ENCODE data around the gene OR2T4. TPM values are rescaled to one million over a fixed set of nuclear protein-coding genes. Genes with fewer than 3 reads are reported as not detected.

Gene OR2T4, protein sequence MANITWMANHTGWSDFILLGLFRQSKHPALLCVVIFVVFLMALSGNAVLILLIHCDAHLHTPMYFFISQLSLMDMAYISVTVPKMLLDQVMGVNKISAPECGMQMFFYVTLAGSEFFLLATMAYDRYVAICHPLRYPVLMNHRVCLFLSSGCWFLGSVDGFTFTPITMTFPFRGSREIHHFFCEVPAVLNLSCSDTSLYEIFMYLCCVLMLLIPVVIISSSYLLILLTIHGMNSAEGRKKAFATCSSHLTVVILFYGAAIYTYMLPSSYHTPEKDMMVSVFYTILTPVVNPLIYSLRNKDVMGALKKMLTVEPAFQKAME
- not detected for total RNA-seq

DNA sequence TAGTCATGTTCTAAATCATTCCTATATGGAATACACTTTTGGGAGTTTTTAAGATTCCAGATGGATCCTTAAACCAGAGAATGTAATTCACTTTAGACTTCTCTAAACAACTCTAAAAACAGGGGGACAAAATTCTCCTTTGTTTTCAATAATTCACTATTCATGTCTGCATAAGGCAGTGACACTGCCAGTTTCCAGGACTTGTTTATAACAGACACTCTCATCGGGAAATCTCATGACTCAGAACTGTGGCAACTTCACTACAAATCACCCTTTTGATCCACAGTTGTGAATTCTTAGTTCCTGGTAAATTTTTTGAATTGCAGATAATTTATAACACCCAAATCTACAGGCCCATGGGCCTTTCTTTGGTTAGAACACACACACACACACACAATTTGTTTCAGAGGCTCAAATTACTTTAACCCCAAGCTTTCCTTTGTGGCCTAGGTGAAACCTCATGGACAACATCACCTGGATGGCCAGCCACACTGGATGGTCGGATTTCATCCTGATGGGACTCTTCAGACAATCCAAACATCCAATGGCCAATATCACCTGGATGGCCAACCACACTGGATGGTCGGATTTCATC lies at the start of gene OR2T4:
Gene OR2T4, plus strand, starts transcription at position 545 of the 595 bp plus-strand sequence. Its CDS starts 0 bp downstream, at position 545.
- Mint-ChIP-seq H3K4me1 (ENCODE audit: low read depth) (no peaks in the 10 kb centered on the region), H3K36me3 (ENCODE audit: low read depth) (no peaks in the 10 kb centered on the region), H3K27me3 (ENCODE audit: low read depth) (peaks cover 2% of the 10 kb centered on the region), H3K9me3 (no peaks in the 10 kb centered on the region), H3K4me3 (no peak within 1 kb of the TSS), H3K27ac (no peak within 1 kb of the TSS)
- no peak for DNase-seq
- intact Hi-C loops (cut with micrococcal nuclease), result no loop called here
- CTCF ChIA-PET, result no interaction called here

- Mint-ChIP-seq H3K9me3 (peaks cover 14% of the 10 kb centered on the region), H3K4me1 (ENCODE audit: low read depth) (no peaks in the 10 kb centered on the region), H3K27me3 (ENCODE audit: low read depth) (peaks cover 24% of the 10 kb centered on the region), H3K4me3 (no peak overlapping the region), H3K27ac (no peak overlapping the region), H3K36me3 (ENCODE audit: low read depth) (peaks cover 6% of the 10 kb centered on the region)
- CTCF ChIA-PET, result no interaction called here
- intact Hi-C loops (cut with micrococcal nuclease), result no loop called here
- DNase-seq, result no peak
Observed at GRCh38 chr1:248316796-248317195, 44.7 kb upstream of the OR2T4 start.

GRCh38 chr1:248324468-248324867 lies 37.0 kb upstream of the OR2T4 start, which contains the start of gene OR2M7:
OR2M7 (minus strand) TSS chr1:248324568; CDS start chr1:248324568, 0 bp downstream.
- CTCF ChIA-PET, result no interaction called here
- no peak within 1 kb of the TSS for H3K4me3 Mint-ChIP-seq
- H3K9me3 Mint-ChIP-seq, result no peaks in the 10 kb centered on the region

DNA sequence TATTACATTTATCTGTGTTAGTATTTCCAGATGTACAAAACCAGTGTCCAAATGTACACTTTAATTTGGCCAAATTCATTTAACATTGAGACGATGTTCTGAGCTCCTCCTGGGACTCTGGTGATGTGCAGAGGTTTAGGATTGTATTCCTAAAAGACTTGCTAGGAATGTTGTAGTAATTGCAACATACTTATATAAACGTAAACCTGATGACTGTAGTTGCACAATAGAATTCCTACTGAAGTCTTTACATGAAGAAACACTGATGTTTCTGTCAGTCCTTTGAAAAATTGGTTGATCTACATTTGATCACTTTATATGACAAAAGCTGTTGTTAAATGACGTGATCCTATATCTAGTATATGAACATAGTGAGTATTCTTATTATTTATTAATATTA lies 18.0 kb upstream of the OR2T4 start:
- H3K4me1 Mint-ChIP-seq (ENCODE audit: low read depth), result no peaks in the 10 kb centered on the region
- H3K9me3 Mint-ChIP-seq, result no peaks in the 10 kb centered on the region
- no peaks in the 10 kb centered on the region for H3K36me3 Mint-ChIP-seq (ENCODE audit: low read depth)
- intact Hi-C loops (cut with micrococcal nuclease), result no loop called here
- H3K4me3 Mint-ChIP-seq, result no peak overlapping the region
- no peak for DNase-seq
- peaks cover under 1% of the 10 kb centered on the region for H3K27me3 Mint-ChIP-seq (ENCODE audit: low read depth)
- H3K27ac Mint-ChIP-seq, result no peak overlapping the region
- CTCF ChIA-PET, result no interaction called here

More at GRCh38 chr1:248324468-248324867, 37.0 kb upstream of the OR2T4 start, which contains the start of gene OR2M7:
- Mint-ChIP-seq H3K27me3 (ENCODE audit: low read depth) (peaks cover 10% of the 10 kb centered on the region), H3K36me3 (ENCODE audit: low read depth) (no peaks in the 10 kb centered on the region), H3K27ac (no peak within 1 kb of the TSS), H3K4me1 (ENCODE audit: low read depth) (no peaks in the 10 kb centered on the region)
- intact Hi-C loops (cut with micrococcal nuclease), result no loop called here
- DNase-seq, result no peak

DNA sequence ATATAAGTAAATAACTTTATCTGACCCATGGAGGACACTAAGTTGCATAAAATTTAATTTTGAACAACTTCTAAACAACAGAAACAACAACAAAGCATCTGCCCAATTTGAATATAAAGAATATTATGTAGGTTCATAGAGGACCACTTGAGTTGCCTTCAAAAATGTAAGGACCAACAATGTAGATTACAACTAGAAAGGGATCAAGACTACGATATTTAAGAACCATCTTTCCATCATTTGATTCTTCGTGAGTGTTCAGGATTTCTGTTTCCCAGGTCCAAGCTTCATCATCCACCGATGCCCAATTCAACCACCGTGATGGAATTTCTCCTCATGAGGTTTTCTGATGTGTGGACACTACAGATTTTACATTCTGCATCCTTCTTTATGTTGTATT lies 13.0 kb upstream of the OR2T4 start, which contains the start of gene OR14C36:
Gene OR14C36, plus strand, starts transcription at position 301 of the 400 bp plus-strand sequence. Its CDS starts 0 bp downstream, at position 301.
- CTCF ChIA-PET, result no interaction called here

DNA sequence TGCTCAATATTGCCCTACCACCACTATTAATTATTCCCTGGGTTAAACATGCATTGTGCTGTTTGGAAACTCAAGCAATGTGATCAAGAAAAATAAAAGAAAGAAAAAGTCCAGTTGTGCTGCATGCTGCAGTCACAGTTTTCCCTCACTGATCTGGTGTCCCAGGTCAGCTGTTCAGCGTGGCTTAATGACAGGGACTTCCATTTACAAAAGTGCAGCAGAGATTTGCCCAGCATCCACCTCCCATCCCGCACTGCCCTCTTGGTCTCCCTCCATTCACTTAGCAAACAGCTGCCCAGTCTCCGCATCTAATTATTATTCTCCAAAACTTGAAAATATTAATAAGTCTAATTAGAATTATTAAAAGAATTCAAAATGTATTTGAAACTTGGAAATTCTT lies 2.0 kb upstream of the OR2T4 start:
- Mint-ChIP-seq H3K27ac (no peak overlapping the region), H3K36me3 (ENCODE audit: low read depth) (no peaks in the 10 kb centered on the region), H3K27me3 (ENCODE audit: low read depth) (peaks cover 2% of the 10 kb centered on the region), H3K9me3 (no peaks in the 10 kb centered on the region), H3K4me1 (ENCODE audit: low read depth) (no peaks in the 10 kb centered on the region), H3K4me3 (no peak overlapping the region)
- no peak for DNase-seq
- CTCF ChIA-PET, result no interaction called here
- intact Hi-C loops (cut with micrococcal nuclease), result no loop called here

More for the DNA sequence above, 13.0 kb upstream of the OR2T4 start, which contains the start of gene OR14C36:
- Mint-ChIP-seq H3K9me3 (no peaks in the 10 kb centered on the region), H3K27me3 (ENCODE audit: low read depth) (peaks cover 11% of the 10 kb centered on the region), H3K4me3 (no peak within 1 kb of the TSS), H3K4me1 (ENCODE audit: low read depth) (no peaks in the 10 kb centered on the region), H3K27ac (no peak within 1 kb of the TSS), H3K36me3 (ENCODE audit: low read depth) (no peaks in the 10 kb centered on the region)
- intact Hi-C loops (cut with micrococcal nuclease), result no loop called here
- DNase-seq, result no peak

DNA sequence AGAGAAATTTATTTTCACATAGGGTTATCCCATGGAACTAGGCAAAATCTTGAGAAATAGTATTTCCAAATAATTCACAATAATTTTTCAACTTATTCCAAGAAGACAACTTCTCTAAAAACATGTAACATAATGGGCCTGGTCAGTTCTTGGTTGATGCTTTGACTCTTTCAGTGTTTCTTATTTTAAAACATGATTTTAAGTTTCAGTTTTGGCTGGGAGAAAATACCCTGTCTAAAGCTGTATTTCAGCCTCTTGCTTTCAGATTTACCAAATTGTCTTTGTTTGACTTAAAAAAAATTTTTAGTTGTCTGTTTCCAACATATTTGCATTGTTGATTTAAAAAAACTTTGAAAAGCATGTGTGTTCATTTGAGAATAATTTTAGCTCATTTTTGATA lies 5.1 kb downstream of the OR2T4 start:
- H3K9me3 Mint-ChIP-seq, result no peaks in the 10 kb centered on the region
- peaks cover 2% of the 10 kb centered on the region for H3K27me3 Mint-ChIP-seq (ENCODE audit: low read depth)
- CTCF ChIA-PET, result no interaction called here
- no peak for DNase-seq
- H3K4me3 Mint-ChIP-seq, result no peak overlapping the region
- H3K36me3 Mint-ChIP-seq (ENCODE audit: low read depth), result no peaks in the 10 kb centered on the region
- intact Hi-C loops (cut with micrococcal nuclease), result no loop called here
- H3K27ac Mint-ChIP-seq, result no peak overlapping the region
- no peaks in the 10 kb centered on the region for H3K4me1 Mint-ChIP-seq (ENCODE audit: low read depth)

GRCh38 chr1:248372394-248372793 lies 10.9 kb downstream of the OR2T4 start:
- intact Hi-C loops (cut with micrococcal nuclease), result no loop called here
- no peak overlapping the region for H3K4me3 Mint-ChIP-seq

DNA sequence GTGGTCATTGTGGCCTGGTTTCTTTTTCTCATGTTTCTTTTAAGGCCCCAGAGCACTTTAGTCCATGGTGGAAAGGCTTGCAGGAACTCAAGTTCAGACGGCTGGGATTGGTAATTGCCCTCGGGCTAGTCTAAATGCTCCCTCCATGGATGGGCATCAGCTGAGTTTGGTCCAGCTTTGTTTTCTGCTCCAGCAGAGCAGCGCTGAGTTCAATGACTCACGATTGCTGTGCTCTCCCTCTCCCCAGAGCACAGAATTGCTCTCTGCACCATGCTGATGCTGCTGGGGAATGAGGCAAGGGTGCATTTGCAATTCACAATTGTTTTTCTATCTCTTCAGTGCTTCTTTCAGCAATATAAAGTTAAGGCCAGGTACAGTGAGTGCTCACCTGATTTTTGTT lies 12.3 kb downstream of the OR2T4 start:
- intact Hi-C loops (cut with micrococcal nuclease), result no loop called here
- DNase-seq, result no peak
- no peaks in the 10 kb centered on the region for H3K9me3 Mint-ChIP-seq
- CTCF ChIA-PET, result no interaction called here
- no peak overlapping the region for H3K27ac Mint-ChIP-seq
- no peak overlapping the region for H3K4me3 Mint-ChIP-seq
- H3K27me3 Mint-ChIP-seq (ENCODE audit: low read depth), result no peaks in the 10 kb centered on the region
- no peaks in the 10 kb centered on the region for H3K36me3 Mint-ChIP-seq (ENCODE audit: low read depth)
- H3K4me1 Mint-ChIP-seq (ENCODE audit: low read depth), result peaks cover 8% of the 10 kb centered on the region

More at GRCh38 chr1:248372394-248372793, 10.9 kb downstream of the OR2T4 start:
- H3K36me3 Mint-ChIP-seq (ENCODE audit: low read depth), result no peaks in the 10 kb centered on the region
- H3K27ac Mint-ChIP-seq, result no peak overlapping the region
- no peaks in the 10 kb centered on the region for H3K9me3 Mint-ChIP-seq
- H3K4me1 Mint-ChIP-seq (ENCODE audit: low read depth), result peaks cover 8% of the 10 kb centered on the region
- CTCF ChIA-PET, result no interaction called here
- DNase-seq, result peak; percentile 21
- no peaks in the 10 kb centered on the region for H3K27me3 Mint-ChIP-seq (ENCODE audit: low read depth)

DNA sequence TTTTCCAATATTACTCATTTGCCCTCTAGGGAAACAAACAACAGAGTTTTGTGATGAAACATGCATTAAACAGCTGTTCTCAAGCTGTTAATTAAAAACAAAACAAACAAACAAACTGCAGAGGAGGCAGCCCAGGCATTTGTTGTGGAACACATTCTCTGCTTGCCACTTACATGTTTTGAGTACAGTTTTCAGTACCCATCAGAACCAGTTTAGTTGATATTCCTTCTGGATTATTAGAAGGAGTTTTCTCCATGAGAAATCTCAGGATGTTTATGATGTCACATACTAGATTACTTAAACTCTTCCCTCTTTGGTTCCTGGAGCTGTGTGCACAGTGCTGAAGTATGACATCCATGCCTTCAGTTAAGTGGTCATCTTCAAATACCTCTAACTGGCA lies 14.0 kb downstream of the OR2T4 start, which contains the start of gene OR2T6:
Gene OR2T6, plus strand, starts transcription at position 301 of the 400 bp plus-strand sequence. CDS start 11,863 bp downstream, outside the sequence.
- intact Hi-C loops (cut with micrococcal nuclease), result no loop called here

DNA sequence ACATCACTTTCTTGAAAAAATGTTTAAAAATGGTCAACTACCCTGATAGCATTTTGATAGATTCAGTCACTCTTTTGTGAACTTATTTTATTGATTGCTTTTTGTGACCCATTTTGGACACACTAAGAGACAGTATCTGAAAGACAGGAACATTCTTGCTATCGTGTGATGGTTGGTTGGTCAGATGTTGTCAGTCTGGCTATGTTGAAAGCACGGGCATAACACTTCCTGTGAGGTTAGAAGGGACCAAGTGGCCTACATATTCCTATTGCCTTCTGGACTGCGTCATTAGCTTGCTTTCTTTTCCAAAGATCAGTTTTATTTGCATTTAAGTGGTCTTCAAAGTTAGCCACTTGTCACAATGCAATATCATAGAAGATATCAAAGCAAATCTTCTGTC lies 15.5 kb downstream of the OR2T4 start:
- H3K27me3 Mint-ChIP-seq (ENCODE audit: low read depth), result no peaks in the 10 kb centered on the region
- intact Hi-C loops (cut with micrococcal nuclease), result no loop called here
- H3K9me3 Mint-ChIP-seq, result no peaks in the 10 kb centered on the region
- H3K27ac Mint-ChIP-seq, result no peak overlapping the region
- H3K4me1 Mint-ChIP-seq (ENCODE audit: low read depth), result peaks cover 8% of the 10 kb centered on the region
- no peak for DNase-seq
- no peak overlapping the region for H3K4me3 Mint-ChIP-seq
- CTCF ChIA-PET, result interaction anchor here (0.5 kb wide), 1 partner anchor 225 kb away, joined by 3 read pairs; no protein-coding TSS in a partner anchor
- H3K36me3 Mint-ChIP-seq (ENCODE audit: low read depth), result no peaks in the 10 kb centered on the region

More for the DNA sequence above, 14.0 kb downstream of the OR2T4 start, which contains the start of gene OR2T6:
- H3K4me1 Mint-ChIP-seq (ENCODE audit: low read depth), result peaks cover 8% of the 10 kb centered on the region
- DNase-seq, result no peak
- no peak within 1 kb of the TSS for H3K4me3 Mint-ChIP-seq
- H3K27me3 Mint-ChIP-seq (ENCODE audit: low read depth), result no peaks in the 10 kb centered on the region
- CTCF ChIA-PET, result no interaction called here
- H3K9me3 Mint-ChIP-seq, result no peaks in the 10 kb centered on the region
- H3K27ac Mint-ChIP-seq, result no peak within 1 kb of the TSS
- H3K36me3 Mint-ChIP-seq (ENCODE audit: low read depth), result no peaks in the 10 kb centered on the region

- Mint-ChIP-seq H3K36me3 (ENCODE audit: low read depth) (no peaks in the 10 kb centered on the region), H3K27me3 (ENCODE audit: low read depth) (no peaks in the 10 kb centered on the region), H3K9me3 (no peaks in the 10 kb centered on the region), H3K27ac (no peak overlapping the region), H3K4me3 (no peak overlapping the region), H3K4me1 (ENCODE audit: low read depth) (no peaks in the 10 kb centered on the region)
- intact Hi-C loops (cut with micrococcal nuclease), result no loop called here
- no peak for DNase-seq
- CTCF ChIA-PET, result no interaction called here
Observed at GRCh38 chr1:248380854-248381253, 19.4 kb downstream of the OR2T4 start.

DNA sequence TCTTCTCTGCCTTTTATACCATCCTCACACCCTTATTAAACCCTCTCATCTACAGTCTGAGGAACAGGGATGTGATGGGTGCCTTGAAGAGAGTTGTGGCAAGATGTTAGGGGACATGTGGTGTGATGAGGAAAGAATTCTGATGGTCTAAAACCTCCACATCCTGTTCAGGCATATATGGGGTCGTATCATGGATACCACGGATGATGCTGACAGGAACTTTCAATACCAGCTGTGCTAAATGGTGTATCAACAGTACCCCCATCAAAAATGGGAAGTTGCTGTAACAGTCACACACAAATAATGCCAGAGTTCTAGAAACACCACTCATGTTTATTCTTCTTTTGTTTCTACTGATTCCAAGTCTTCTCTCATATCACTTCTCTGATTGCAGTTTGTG lies 27.0 kb downstream of the OR2T4 start:
- Mint-ChIP-seq H3K9me3 (no peaks in the 10 kb centered on the region), H3K4me1 (ENCODE audit: low read depth) (no peaks in the 10 kb centered on the region), H3K27me3 (ENCODE audit: low read depth) (peaks cover 5% of the 10 kb centered on the region), H3K36me3 (ENCODE audit: low read depth) (no peaks in the 10 kb centered on the region), H3K4me3 (no peak overlapping the region), H3K27ac (no peak overlapping the region)
- no peak for DNase-seq
- intact Hi-C loops (cut with micrococcal nuclease), result no loop called here
- CTCF ChIA-PET, result no interaction called here
